Calu3 (cell line): ENCODE results near the gene SPATA13. TPM values are rescaled to one million over a fixed set of nuclear protein-coding genes. Genes with fewer than 3 reads are reported as not detected.

Source experiments
- BruUV-seq: library from RNA; stranded (reverse); fragments of 400-500 nt; replicated peaks from 2 replicates; lab custom pipeline; 2021; lab: Mats Ljungman, UMichigan
- CTCF ChIA-PET: fragments of 300-600 bp; sonication (Branson Sonifier 250); formaldehyde crosslinking; loops from one replicate; lab custom pipeline; 2022; ENCODE audit warnings: antibody characterized with exemption; lab: Charles Lee
- DNase-seq: peaks from one replicate; pipeline ENCODE4 v3.0.0; 2022
- H3K27ac Mint-ChIP-seq: one replicate; pipeline ENCODE4 v1.8.0; 2022; ENCODE audit warnings: mixed read lengths; ENCODE audit not compliant: unreplicated experiment
- H3K27me3 Mint-ChIP-seq: one replicate; pipeline ENCODE4 v1.8.0; 2022; ENCODE audit warnings: mixed read lengths; ENCODE audit not compliant: unreplicated experiment
- H3K36me3 Mint-ChIP-seq: one replicate; pipeline ENCODE4 v1.8.0; 2022; ENCODE audit warnings: mild to moderate bottlenecking, moderate library complexity, mixed read lengths; ENCODE audit not compliant: insufficient read depth, unreplicated experiment
- H3K4me1 Mint-ChIP-seq: one replicate; pipeline ENCODE4 v1.8.0; 2022; ENCODE audit warnings: mild to moderate bottlenecking, low read depth, mixed read lengths; ENCODE audit not compliant: unreplicated experiment
- H3K4me3 Mint-ChIP-seq: one replicate; pipeline ENCODE4 v1.8.0; 2022; ENCODE audit warnings: mild to moderate bottlenecking, low read depth, moderate library complexity, mixed read lengths; ENCODE audit not compliant: unreplicated experiment
- H3K9me3 Mint-ChIP-seq: one replicate; pipeline ENCODE4 v1.8.0; 2022; ENCODE audit warnings: low read depth, mixed read lengths; ENCODE audit not compliant: unreplicated experiment
- CTCF ChIP-seq: fragments of 200-600 bp; IDR thresholded peaks from one replicate; pipeline ENCODE4 v1.8.0; 2022; ENCODE audit warnings: antibody characterized with exemption; ENCODE audit not compliant: unreplicated experiment
- intact Hi-C: fragments of 100-400 bp; cut with micrococcal nuclease; formaldehyde crosslinking; loops from one replicate; pipeline ENCODE4 v1.10.0; 2022; ENCODE audit not compliant: unreplicated experiment
- total RNA-seq: library from RNA; stranded (reverse); gene quantifications from 2 replicates; pipeline ENCODE4 v1.2.3, GENCODE V29; 2022

SPATA13 gene
- total RNA-seq, 1 experiment from 2014 or later = 33.8 TPM

- Mint-ChIP-seq H3K36me3 (no peaks in the 10 kb centered on the region), H3K27me3 (no peaks in the 10 kb centered on the region), H3K4me1 (peaks cover 9% of the 10 kb centered on the region), H3K4me3 (no peak overlapping the region), H3K27ac (no peak overlapping the region), H3K9me3 (no peaks in the 10 kb centered on the region)
- CTCF ChIA-PET = no interaction called here
- DNase-seq = no peak
- BruUV-seq = no TSS peak
- intact Hi-C loops = no loop called here
- no peak for TF ChIP-seq CTCF
Observed at GRCh38 chr13:24225930-24226329, 65.4 kb downstream of the SPATA13 start.

- BruUV-seq = no TSS peak
- DNase-seq = no peak
- no peak overlapping the region for H3K4me3 Mint-ChIP-seq
- CTCF ChIA-PET = no interaction called here
- TF ChIP-seq CTCF = no peak
- no peaks in the 10 kb centered on the region for H3K9me3 Mint-ChIP-seq
- no peaks in the 10 kb centered on the region for H3K36me3 Mint-ChIP-seq
- H3K27me3 Mint-ChIP-seq = no peaks in the 10 kb centered on the region
- intact Hi-C loops = no loop called here
- H3K4me1 Mint-ChIP-seq = peaks cover under 1% of the 10 kb centered on the region
- H3K27ac Mint-ChIP-seq = no peak overlapping the region
Observed at GRCh38 chr13:24226762-24227161, 66.2 kb downstream of the SPATA13 start.

- Mint-ChIP-seq H3K27ac (no peak overlapping the region), H3K27me3 (no peaks in the 10 kb centered on the region), H3K36me3 (no peaks in the 10 kb centered on the region), H3K9me3 (no peaks in the 10 kb centered on the region), H3K4me1 (no peaks in the 10 kb centered on the region), H3K4me3 (no peak overlapping the region)
- intact Hi-C loops = loop anchor here (2.0 kb wide), 2 partner anchors 208 to 308 kb away; no protein-coding TSS in a partner anchor
- CTCF ChIA-PET = interaction anchor here (0.6 to 2.0 kb wide), 7 partner anchors 9 to 375 kb away, joined by 3 to 13 read pairs (median 3); no protein-coding TSS in a partner anchor
- peak; percentile 44 for TF ChIP-seq CTCF
- BruUV-seq = no TSS peak
- peak; percentile 28 for DNase-seq
Observed at GRCh38 chr13:24228852-24229458, 68.4 kb downstream of the SPATA13 start.

GRCh38 chr13:24230428-24231072, 70.0 kb downstream of the SPATA13 start:
- intact Hi-C loops = no loop called here
- no peak for TF ChIP-seq CTCF
- Mint-ChIP-seq H3K4me1 (no peaks in the 10 kb centered on the region), H3K27ac (no peak overlapping the region), H3K36me3 (no peaks in the 10 kb centered on the region), H3K9me3 (no peaks in the 10 kb centered on the region), H3K27me3 (no peaks in the 10 kb centered on the region), H3K4me3 (no peak overlapping the region)
- no peak for DNase-seq
- CTCF ChIA-PET = no interaction called here
- BruUV-seq = no TSS peak
